HG03175 (cell line): ENCODE measurements around the gene OR2C3.
"Not testable (repeated sequence)": the region's sequence is repeated elsewhere in the genome, so short reads cannot be mapped to it uniquely, and the experiment has no call there.

Source experiments
- ATAC-seq: cut with Tn5 transposase; IDR thresholded peaks from one replicate; pipeline ENCODE4 v1.9.1; 2021; ENCODE audit warnings: mild to moderate bottlenecking, moderate library complexity; ENCODE audit not compliant: unreplicated experiment

The OR2C3 gene

GRCh38 chr1:247536340-247536739, at the start of gene OR2C3:
OR2C3 (minus strand) TSS chr1:247536440; CDS start chr1:247532511, 3,929 bp downstream.
- ATAC-seq = no peak

- ATAC-seq = no peak
Measured at GRCh38 chr1:247578946-247579460, 42.8 kb upstream of the OR2C3 start.

GRCh38 chr1:247576514-247576913, 40.3 kb upstream of the OR2C3 start:
- ATAC-seq = no peak

- ATAC-seq = no peak
Measured at GRCh38 chr1:247574664-247575063, 38.4 kb upstream of the OR2C3 start.

- no peak for ATAC-seq
Measured at GRCh38 chr1:247574236-247574635, 38.0 kb upstream of the OR2C3 start.

- no peak for ATAC-seq
Measured at GRCh38 chr1:247562198-247562597, 26.0 kb upstream of the OR2C3 start.

- no peak for ATAC-seq
Measured at GRCh38 chr1:247561711-247562110, 25.5 kb upstream of the OR2C3 start.

GRCh38 chr1:247557926-247558674, 21.9 kb upstream of the OR2C3 start:
- ATAC-seq = no peak

GRCh38 chr1:247552231-247552630, 16.0 kb upstream of the OR2C3 start:
- no peak for ATAC-seq

GRCh38 chr1:247551721-247552120, 15.5 kb upstream of the OR2C3 start:
- no peak for ATAC-seq

GRCh38 chr1:247548769-247549182, 12.5 kb upstream of the OR2C3 start, which contains the start of gene GCSAML:
GCSAML (plus strand) TSS chr1:247549134; CDS start chr1:247549192, 58 bp downstream.
- no peak for ATAC-seq

- no peak for ATAC-seq
Measured at GRCh38 chr1:247548092-247548491, 11.9 kb upstream of the OR2C3 start.

GRCh38 chr1:247542811-247543210, 6.6 kb upstream of the OR2C3 start:
- no peak for ATAC-seq

GRCh38 chr1:247540581-247540980, 4.3 kb upstream of the OR2C3 start:
- no peak for ATAC-seq

GRCh38 chr1:247539215-247539614, 3.0 kb upstream of the OR2C3 start:
- no peak for ATAC-seq

- no peak for ATAC-seq
Measured at GRCh38 chr1:247538561-247538960, 2.3 kb upstream of the OR2C3 start.

- no peak for ATAC-seq
Measured at GRCh38 chr1:247535402-247535801, 838 bp downstream of the OR2C3 start.

- no peak for ATAC-seq
Measured at GRCh38 chr1:247531937-247532336, 4.3 kb downstream of the OR2C3 start.

GRCh38 chr1:247530785-247531184, 5.5 kb downstream of the OR2C3 start:
- no peak for ATAC-seq

GRCh38 chr1:247529771-247530355, 6.4 kb downstream of the OR2C3 start:
- no peak for ATAC-seq

GRCh38 chr1:247528812-247529474, 7.3 kb downstream of the OR2C3 start:
- ATAC-seq = no peak

- not testable (repeated sequence) for ATAC-seq
Measured at GRCh38 chr1:247521886-247522285, 14.4 kb downstream of the OR2C3 start.
